ENCODE results near the gene CTLA4. TPM values are rescaled to one million over a fixed set of nuclear protein-coding genes. Genes with fewer than 3 reads are reported as not detected.
A peak's percentile ranks its signal among the peaks of the same experiment; 100 is the strongest.

CTLA4 gene
- total RNA-seq, 1 donor from 2014 or later = 0.11 TPM

DNA sequence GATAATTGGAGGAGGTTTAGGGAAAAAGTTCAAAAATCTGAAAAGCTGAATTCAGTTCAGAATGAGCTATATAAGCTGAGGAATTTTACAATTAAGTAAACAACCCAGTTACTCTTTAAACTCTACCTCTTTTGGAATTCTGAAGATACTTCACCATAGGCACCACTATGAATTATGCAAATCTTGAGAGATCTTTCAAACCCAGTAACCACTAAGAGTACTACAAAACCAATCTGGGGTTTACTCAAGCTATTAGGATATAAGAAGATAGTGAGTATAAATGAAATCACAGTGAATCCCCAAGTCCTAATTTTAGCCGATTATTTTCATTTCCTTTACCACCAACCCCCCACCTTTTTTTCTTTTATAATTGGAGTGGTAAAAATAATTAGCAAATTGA is 6.0 kb upstream of the CTLA4 start:
- DNase-seq = no peak
- no peaks in the 10 kb centered on the region for H3K27me3 ChIP-seq (ENCODE audit: low read depth)
- TF ChIP-seq CTCF (IDR thresholded peaks at IDR 0.05; ENCODE audit: borderline replicate concordance) = no peak
- no peaks in the 10 kb centered on the region for H3K36me3 ChIP-seq
- no peak overlapping the region for H3K27ac ChIP-seq (replicated peaks)
- intact Hi-C loops (cut with micrococcal nuclease) = no loop called here
- H3K9me3 ChIP-seq (replicated peaks) = peaks cover 26% of the 10 kb centered on the region
- no peak overlapping the region for H3K4me3 ChIP-seq
- no peaks in the 10 kb centered on the region for H3K4me1 ChIP-seq

GRCh38 chr2:203869223-203870042 is 1.9 kb downstream of the CTLA4 start:
- Histone ChIP-seq H3K36me3 (no peaks in the 10 kb centered on the region), H3K9me3 (replicated peaks) (peaks cover 8% of the 10 kb centered on the region), H3K27ac (replicated peaks) (no peak overlapping the region), H3K4me1 (no peaks in the 10 kb centered on the region), H3K27me3 (ENCODE audit: low read depth) (no peaks in the 10 kb centered on the region), H3K4me3 (no peak overlapping the region)
- intact Hi-C loops (cut with micrococcal nuclease) = no loop called here
- no peak for TF ChIP-seq CTCF (IDR thresholded peaks at IDR 0.05; ENCODE audit: borderline replicate concordance)
- DNase-seq = no peak

- no peak for TF ChIP-seq CTCF (IDR thresholded peaks at IDR 0.05; ENCODE audit: borderline replicate concordance)
- Histone ChIP-seq H3K4me1 (no peaks in the 10 kb centered on the region), H3K4me3 (no peak overlapping the region), H3K27me3 (ENCODE audit: low read depth) (no peaks in the 10 kb centered on the region), H3K9me3 (replicated peaks) (no peaks in the 10 kb centered on the region), H3K27ac (replicated peaks) (no peak overlapping the region), H3K36me3 (no peaks in the 10 kb centered on the region)
- intact Hi-C loops (cut with micrococcal nuclease) = no loop called here
- DNase-seq = no peak
Measured at GRCh38 chr2:203870481-203870880, 2.9 kb downstream of the CTLA4 start.

- Histone ChIP-seq H3K27ac (replicated peaks) (no peak overlapping the region), H3K4me3 (no peak overlapping the region), H3K9me3 (replicated peaks) (no peaks in the 10 kb centered on the region), H3K27me3 (ENCODE audit: low read depth) (no peaks in the 10 kb centered on the region), H3K4me1 (no peaks in the 10 kb centered on the region), H3K36me3 (no peaks in the 10 kb centered on the region)
- intact Hi-C loops (cut with micrococcal nuclease) = no loop called here
- TF ChIP-seq CTCF (IDR thresholded peaks at IDR 0.05; ENCODE audit: borderline replicate concordance) = no peak
- no peak for DNase-seq
Measured at GRCh38 chr2:203870941-203871340, 3.4 kb downstream of the CTLA4 start.

DNA sequence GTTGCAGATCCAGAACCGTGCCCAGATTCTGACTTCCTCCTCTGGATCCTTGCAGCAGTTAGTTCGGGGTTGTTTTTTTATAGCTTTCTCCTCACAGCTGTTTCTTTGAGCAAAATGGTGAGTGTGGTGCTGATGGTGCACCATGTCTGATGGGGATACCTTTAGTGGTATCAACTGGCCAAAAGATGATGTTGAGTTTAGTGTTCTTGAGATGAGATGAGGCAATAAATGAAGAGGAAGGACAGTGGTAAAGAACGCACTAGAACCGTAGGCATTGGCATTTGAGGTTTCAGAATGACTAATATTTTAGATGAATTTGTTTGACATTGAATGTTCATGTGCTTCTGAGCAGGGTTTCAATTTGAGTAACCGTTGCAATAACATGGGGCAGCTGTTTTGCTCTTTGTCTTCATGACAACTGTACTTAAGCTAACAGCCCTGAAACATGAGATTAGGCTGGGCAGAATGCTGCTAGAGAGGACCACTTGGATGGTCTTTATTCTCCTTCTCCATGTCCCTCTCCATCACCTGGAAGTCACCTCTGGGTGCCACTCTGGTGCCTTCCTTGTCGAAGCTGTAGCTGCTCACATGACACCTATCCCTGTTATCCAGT is 3.9 kb downstream of the CTLA4 start:
- Histone ChIP-seq H3K36me3 (no peaks in the 10 kb centered on the region), H3K4me1 (no peaks in the 10 kb centered on the region), H3K4me3 (no peak overlapping the region), H3K27me3 (ENCODE audit: low read depth) (no peaks in the 10 kb centered on the region), H3K9me3 (replicated peaks) (no peaks in the 10 kb centered on the region), H3K27ac (replicated peaks) (peak overlapping the region; percentile 23)
- TF ChIP-seq CTCF (IDR thresholded peaks at IDR 0.05; ENCODE audit: borderline replicate concordance) = no peak
- DNase-seq = no peak
- intact Hi-C loops (cut with micrococcal nuclease) = no loop called here
